BLaER1 treated with 17β-estradiol and CSF1 and Interleukin-3, amounts not matched to agents 10 nM and 100 nM (cell line): Measurements from ENCODE around the gene FAM107B.

ENCODE experiments used
- H3K27ac ChIP-seq, 11 experiments: shearing (Covaris generic); formaldehyde crosslinking; 2 replicates each; pipeline ENCODE4 v1.8.1; 2022
- H3K27me3 ChIP-seq, 11 experiments: shearing (Covaris generic); formaldehyde crosslinking; 2 replicates each; pipeline ENCODE4 v1.8.1; 2022
- H3K36me3 ChIP-seq, 11 experiments: shearing (Covaris generic); formaldehyde crosslinking; 2 replicates each; pipeline ENCODE4 v1.8.1; 2022
- H3K4me1 ChIP-seq, 10 experiments: shearing (Covaris generic); formaldehyde crosslinking; 2 replicates each; pipeline ENCODE4 v1.8.1; 2022
- H3K4me2 ChIP-seq, 11 experiments: shearing (Covaris generic); formaldehyde crosslinking; 2 replicates each; pipeline ENCODE4 v1.8.1; 2022
- H3K4me3 ChIP-seq, 10 experiments: shearing (Covaris generic); formaldehyde crosslinking; 2 replicates each; pipeline ENCODE4 v1.8.1; 2022
- H3K9ac ChIP-seq, 11 experiments: shearing (Covaris generic); formaldehyde crosslinking; 2 replicates each; pipeline ENCODE4 v1.8.1; 2022
- H3K9me3 ChIP-seq, 11 experiments: shearing (Covaris generic); formaldehyde crosslinking; replicated peaks in 1 of 11; 2 replicates each; pipeline ENCODE4 v1.8.1; 2022
- H4K20me1 ChIP-seq, 11 experiments: shearing (Covaris generic); formaldehyde crosslinking; 2 replicates each; pipeline ENCODE4 v1.8.1; 2022
- Cebpa-rat ChIP-seq, 11 experiments: shearing (Covaris generic); IDR thresholded peaks; 2 replicates each; pipeline ENCODE4 v1.8.1; 2022

The FAM107B gene

DNA sequence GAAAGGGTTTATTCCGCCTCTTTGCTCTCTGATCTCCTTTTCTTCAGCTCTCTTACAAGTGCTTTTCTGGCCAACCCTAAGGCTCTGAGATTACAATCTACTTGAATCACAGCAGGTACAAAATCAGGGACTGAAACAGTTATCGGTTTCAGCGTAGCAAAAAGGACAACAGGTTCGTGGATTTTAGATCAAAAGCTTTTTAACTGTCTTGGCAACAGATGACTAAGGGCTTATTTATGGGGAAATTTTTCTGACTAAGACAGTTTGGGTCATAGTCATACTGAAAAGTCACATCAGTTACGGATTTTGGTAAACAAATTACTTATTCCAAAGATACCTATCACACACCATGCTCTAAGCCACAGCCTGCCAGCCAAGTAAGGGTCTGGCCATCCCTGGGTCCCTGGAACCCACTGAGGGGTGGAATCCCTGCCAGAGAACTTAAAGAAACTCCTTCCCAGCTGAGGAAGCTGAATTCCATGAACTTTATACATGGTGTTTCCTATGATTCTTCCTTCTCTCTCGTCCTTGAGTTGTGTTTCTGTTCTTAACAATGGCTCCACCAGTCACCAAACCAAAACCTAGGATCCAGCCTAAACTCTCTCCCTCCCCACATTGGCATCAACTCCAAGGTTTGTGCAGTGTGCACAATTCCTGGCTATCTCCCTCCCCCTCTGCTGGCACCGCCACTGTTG, 169.3 kb downstream of the FAM107B start:
- peak overlapping the region; percentile 79 to 99 (median 94); a peak in 16 of 20 replicates for H3K4me3 ChIP-seq
- H3K27me3 ChIP-seq, result no peaks in the 10 kb centered on the region
- H3K4me2 ChIP-seq, result peak overlapping the region; percentile 80 to 95 (median 89)
- H3K4me1 ChIP-seq, result peaks cover 58 to 74% (median 64%) of the 10 kb centered on the region in 10 experiments
- H3K9me3 ChIP-seq, result peaks cover 0 to 12% (median 0%) of the 10 kb centered on the region in 11 experiments; a peak in 4 of 22 replicates
- peaks cover 0 to 31% (median 25%) of the 10 kb centered on the region in 11 experiments; a peak in 20 of 22 replicates for H3K36me3 ChIP-seq
- peaks cover 10 to 38% (median 35%) of the 10 kb centered on the region in 11 experiments; a peak in 21 of 22 replicates for H4K20me1 ChIP-seq
- peak overlapping the region in 10 of 11 experiments; percentile 89 to 98 (median 94); a peak in 19 of 22 replicates for H3K27ac ChIP-seq
- peak overlapping the region; percentile 93 to 99 (median 96) for H3K9ac ChIP-seq
- no peak for TF ChIP-seq Cebpa-rat (IDR thresholded peaks at IDR 0.05)

GRCh38 chr10:14604181-14605142, 170.2 kb downstream of the FAM107B start:
- peaks cover 0 to 12% (median 0%) of the 10 kb centered on the region in 11 experiments; a peak in 4 of 22 replicates for H3K9me3 ChIP-seq
- no peaks in the 10 kb centered on the region for H3K27me3 ChIP-seq
- TF ChIP-seq Cebpa-rat (IDR thresholded peaks at IDR 0.05), result no peak
- peaks cover 10 to 47% (median 44%) of the 10 kb centered on the region in 11 experiments; a peak in 21 of 22 replicates for H4K20me1 ChIP-seq
- peak overlapping the region; percentile 93 to 99 (median 96) for H3K9ac ChIP-seq
- H3K4me1 ChIP-seq, result peaks cover 55 to 73% (median 64%) of the 10 kb centered on the region in 10 experiments
- peaks cover 0 to 40% (median 34%) of the 10 kb centered on the region in 11 experiments; a peak in 21 of 22 replicates for H3K36me3 ChIP-seq
- peak overlapping the region; percentile 80 to 95 (median 89) for H3K4me2 ChIP-seq
- peak overlapping the region; percentile 74 to 98 (median 93) for H3K27ac ChIP-seq
- peak overlapping the region; percentile 79 to 99 (median 94) for H3K4me3 ChIP-seq

- H3K27me3 ChIP-seq, result no peaks in the 10 kb centered on the region
- H4K20me1 ChIP-seq, result peaks cover 10 to 55% (median 53%) of the 10 kb centered on the region in 11 experiments; a peak in 21 of 22 replicates
- peak overlapping the region; percentile 93 to 99 (median 96) for H3K9ac ChIP-seq
- H3K36me3 ChIP-seq, result peaks cover 7 to 48% (median 43%) of the 10 kb centered on the region in 11 experiments; a peak in 21 of 22 replicates
- TF ChIP-seq Cebpa-rat (IDR thresholded peaks at IDR 0.05), result no peak
- H3K4me3 ChIP-seq, result peak overlapping the region; percentile 79 to 99 (median 94)
- H3K9me3 ChIP-seq, result peaks cover 0 to 12% (median 0%) of the 10 kb centered on the region in 11 experiments; a peak in 4 of 22 replicates
- H3K4me2 ChIP-seq, result peak overlapping the region; percentile 81 to 93 (median 89)
- H3K27ac ChIP-seq, result peak overlapping the region; percentile 74 to 98 (median 93)
- peaks cover 55 to 73% (median 64%) of the 10 kb centered on the region in 10 experiments for H3K4me1 ChIP-seq
Observed at GRCh38 chr10:14603534-14604102, 171.1 kb downstream of the FAM107B start.

DNA sequence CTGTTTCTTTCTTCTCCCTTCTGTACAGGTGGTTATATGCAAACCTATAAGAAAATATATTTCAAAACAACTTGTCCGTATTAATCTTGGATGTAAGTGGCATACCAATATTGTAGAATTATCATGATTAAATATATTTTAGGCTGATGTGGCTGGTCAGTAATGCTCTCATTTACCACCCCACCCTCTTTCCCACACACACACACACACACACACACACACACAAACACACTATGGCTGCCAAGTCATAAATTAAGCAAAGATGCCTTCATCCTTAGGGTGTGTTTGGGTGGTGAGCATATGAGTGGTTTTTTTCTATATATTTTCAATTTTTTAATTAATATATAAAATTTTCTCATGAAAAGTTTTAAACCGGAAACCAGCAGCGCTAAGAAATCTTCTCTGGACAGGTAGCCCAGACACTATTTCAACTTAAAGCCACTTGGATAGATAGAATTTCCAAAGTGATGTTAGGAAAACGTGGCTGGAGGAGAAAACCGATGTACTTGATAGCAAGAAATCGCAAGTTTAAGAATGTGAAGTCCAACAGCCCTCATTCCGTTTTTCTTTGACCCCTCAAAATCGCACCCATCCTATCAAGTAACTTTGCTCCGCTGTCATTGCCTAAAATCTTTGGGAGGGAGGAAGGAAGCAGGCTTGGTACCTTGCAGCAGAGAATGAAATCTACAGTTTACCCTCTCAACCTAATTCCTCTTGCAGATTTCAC, 171.7 kb downstream of the FAM107B start:
- Histone ChIP-seq H3K4me1 (peaks cover 50 to 73% (median 59%) of the 10 kb centered on the region in 10 experiments), H3K36me3 (peaks cover 11 to 55% (median 49%) of the 10 kb centered on the region in 11 experiments), H3K27ac (peak overlapping the region; percentile 74 to 98 (median 93); a peak in 21 of 22 replicates), H3K27me3 (no peaks in the 10 kb centered on the region), H3K4me2 (peak overlapping the region; percentile 81 to 93 (median 89)), H3K4me3 (peak overlapping the region; percentile 79 to 99 (median 94)), H4K20me1 (peaks cover 10 to 62% (median 59%) of the 10 kb centered on the region in 11 experiments; a peak in 21 of 22 replicates), H3K9ac (peak overlapping the region; percentile 93 to 99 (median 96)), H3K9me3 (peaks cover 0 to 12% (median 0%) of the 10 kb centered on the region in 11 experiments; a peak in 4 of 22 replicates)
- no peak for TF ChIP-seq Cebpa-rat (IDR thresholded peaks at IDR 0.05)

DNA sequence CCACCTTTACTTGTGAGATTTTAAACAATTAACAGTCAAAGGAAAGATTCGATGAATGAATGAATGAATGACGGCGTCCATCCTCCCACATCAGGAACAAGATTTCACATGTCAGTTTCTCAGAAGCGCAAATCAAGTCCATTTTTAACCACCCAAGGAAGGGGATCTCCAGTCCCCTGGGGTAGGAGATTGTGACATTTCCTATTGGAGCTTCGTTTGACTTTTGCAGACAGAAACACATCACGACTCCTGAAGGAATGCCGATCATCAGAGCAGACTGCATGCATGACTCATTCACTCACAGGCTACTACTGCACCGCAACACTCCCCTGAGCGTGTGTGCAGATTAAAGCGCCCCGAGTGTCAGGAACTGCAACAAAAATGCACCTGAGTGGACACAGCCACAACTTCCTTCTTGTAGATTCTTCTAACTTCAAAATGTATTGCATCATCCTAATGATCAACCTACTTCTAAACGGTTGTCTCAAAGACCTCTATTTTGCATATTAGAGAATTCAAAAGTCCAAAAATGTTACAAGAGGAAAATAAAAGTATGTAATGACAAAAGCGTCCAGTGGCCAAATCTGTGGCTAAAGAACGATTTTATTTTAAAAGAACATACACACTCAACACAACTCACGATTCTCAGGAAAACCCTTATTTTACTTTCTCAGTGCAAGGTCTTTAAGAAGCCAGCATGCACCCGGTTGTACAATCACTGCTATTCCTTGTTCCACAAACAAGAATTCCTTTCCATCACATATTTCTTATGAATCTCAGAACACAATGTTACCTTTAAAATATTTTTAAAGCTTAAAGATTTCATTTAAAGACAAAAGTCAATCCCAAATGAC, 172.6 kb downstream of the FAM107B start:
- Histone ChIP-seq H3K9ac (peak overlapping the region; percentile 93 to 99 (median 96); a peak in 21 of 22 replicates), H3K4me3 (peak overlapping the region; percentile 79 to 99 (median 94); a peak in 19 of 20 replicates), H3K9me3 (peaks cover 0 to 12% (median 0%) of the 10 kb centered on the region in 11 experiments; a peak in 4 of 22 replicates), H3K27me3 (no peaks in the 10 kb centered on the region), H3K4me1 (peaks cover 47 to 70% (median 52%) of the 10 kb centered on the region in 10 experiments), H4K20me1 (peaks cover 10 to 71% (median 68%) of the 10 kb centered on the region in 11 experiments; a peak in 21 of 22 replicates), H3K4me2 (peak overlapping the region; percentile 81 to 93 (median 89)), H3K27ac (peak overlapping the region in 10 of 11 experiments; percentile 48 to 98 (median 94); a peak in 20 of 22 replicates), H3K36me3 (peaks cover 11 to 63% (median 58%) of the 10 kb centered on the region in 11 experiments)
- TF ChIP-seq Cebpa-rat (IDR thresholded peaks at IDR 0.05), result peak in 9 of 11 experiments; percentile 51 to 92 (median 70); a peak in 15 of 22 replicates

DNA sequence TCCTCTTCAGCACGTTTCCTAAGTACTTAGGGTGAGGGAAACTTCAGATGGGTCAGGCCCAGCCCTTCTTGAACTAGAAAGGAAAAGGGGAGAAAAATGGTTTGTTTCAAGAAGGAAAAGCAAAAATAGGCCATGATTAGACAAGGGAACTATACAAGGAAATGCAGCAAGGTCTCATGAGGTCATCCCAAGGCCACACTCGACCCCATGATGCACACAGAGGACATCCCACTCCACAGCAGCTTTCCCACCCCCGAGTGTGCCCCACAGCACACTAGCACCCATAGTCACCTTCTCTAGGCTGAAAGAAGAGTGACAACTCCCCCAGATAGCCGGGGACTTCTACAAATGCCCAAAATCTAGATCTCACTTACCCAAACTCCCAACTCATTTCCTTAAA, 173.4 kb downstream of the FAM107B start:
- Histone ChIP-seq H3K4me1 (peaks cover 47 to 69% (median 55%) of the 10 kb centered on the region in 10 experiments), H3K4me3 (peak overlapping the region in 8 of 10 experiments; percentile 92 to 99 (median 96); a peak in 17 of 20 replicates), H3K9me3 (peaks cover 0 to 6% (median 0%) of the 10 kb centered on the region in 11 experiments; a peak in 3 of 22 replicates), H3K4me2 (peak overlapping the region; percentile 81 to 93 (median 89)), H3K27me3 (no peaks in the 10 kb centered on the region), H3K27ac (peak overlapping the region in 10 of 11 experiments; percentile 5 to 98 (median 94); a peak in 19 of 22 replicates), H3K9ac (peak overlapping the region in 9 of 11 experiments; percentile 94 to 99 (median 97); a peak in 18 of 22 replicates), H4K20me1 (peaks cover 10 to 78% (median 76%) of the 10 kb centered on the region in 11 experiments; a peak in 21 of 22 replicates), H3K36me3 (peaks cover 16 to 71% (median 66%) of the 10 kb centered on the region in 11 experiments)
- TF ChIP-seq Cebpa-rat (IDR thresholded peaks at IDR 0.05), result no peak
